ENCODE measurements around the gene KIAA1671. TPM values are rescaled to one million over a fixed set of nuclear protein-coding genes. Genes with fewer than 3 reads are reported as not detected.

The KIAA1671 gene
- total RNA-seq, 1 donor: 10.7 TPM

- no peak for TF ChIP-seq CTCF (IDR thresholded peaks at IDR 0.05; ENCODE audit: insufficient read depth, low read length)
- no peak overlapping the region for H3K4me3 ChIP-seq (ENCODE audit: low read depth, low read length)
- peak; percentile 36 for DNase-seq (ENCODE audit: low read depth)
These were observed 25.5 kb upstream of the KIAA1671 start for GRCh38 chr22:24926849-24927579.

GRCh38 chr22:24928322-24928721, 24.2 kb upstream of the KIAA1671 start:
- H3K4me3 ChIP-seq (ENCODE audit: low read depth, low read length): no peak overlapping the region
- no peak for TF ChIP-seq CTCF (IDR thresholded peaks at IDR 0.05; ENCODE audit: insufficient read depth, low read length)
- DNase-seq (ENCODE audit: low read depth): no peak

GRCh38 chr22:24930678-24931077, 21.8 kb upstream of the KIAA1671 start:
- no peak for DNase-seq (ENCODE audit: low read depth)
- no peak overlapping the region for H3K4me3 ChIP-seq (ENCODE audit: low read depth, low read length)
- TF ChIP-seq CTCF (IDR thresholded peaks at IDR 0.05; ENCODE audit: insufficient read depth, low read length): no peak

GRCh38 chr22:24935771-24936483, 16.6 kb upstream of the KIAA1671 start:
- no peak overlapping the region for H3K4me3 ChIP-seq (ENCODE audit: low read depth, low read length)
- no peak for DNase-seq (ENCODE audit: low read depth)
- TF ChIP-seq CTCF (IDR thresholded peaks at IDR 0.05; ENCODE audit: insufficient read depth, low read length): no peak

- peak; percentile 42 for TF ChIP-seq CTCF (IDR thresholded peaks at IDR 0.05; ENCODE audit: insufficient read depth, low read length)
- no peak overlapping the region for H3K4me3 ChIP-seq (ENCODE audit: low read depth, low read length)
- DNase-seq (ENCODE audit: low read depth): peak; percentile 32
These were observed 15.4 kb upstream of the KIAA1671 start for GRCh38 chr22:24937114-24937513.

- peak; percentile 59 for DNase-seq (ENCODE audit: low read depth)
- no peak overlapping the region for H3K4me3 ChIP-seq (ENCODE audit: low read depth, low read length)
- TF ChIP-seq CTCF (IDR thresholded peaks at IDR 0.05; ENCODE audit: insufficient read depth, low read length): peak; percentile 82
These were observed 13.7 kb upstream of the KIAA1671 start for GRCh38 chr22:24938741-24939341.

Measured in fibroblast of the aortic adventitia (primary cell).